ENCODE measurements around the gene FGF9. TPM values are rescaled to one million over a fixed set of nuclear protein-coding genes. Genes with fewer than 3 reads are reported as not detected.

Gene FGF9
- total and polyA plus RNA-seq, 2 donors (not counting 1 experiment from before 2014, with no cell fraction given), result 0.13 to 3.0 TPM

- ChIA-PET POLR2A (no interaction called here), CTCF (no interaction called here)
- H4K20me1 ChIP-seq (ENCODE audit: control insufficient read depth, insufficient read depth, low read length, poor library complexity, severe bottlenecking), result no peaks in the 10 kb centered on the region
- ATAC-seq (ENCODE audit: low read depth) (no peak), DNase-seq (no peak)
- H2AFZ ChIP-seq (ENCODE audit: insufficient read depth, low read depth, low read length, poor library complexity, severe bottlenecking), result no peak overlapping the region
- 75% methylated on average over 2 of the region's 4 CpGs for WGBS (ENCODE audit: insufficient coverage)
- intact Hi-C loops (cut with micrococcal nuclease), result no loop called here
- no peaks in the 10 kb centered on the region for H3K9me3 Mint-ChIP-seq (ENCODE audit: insufficient read depth)
- H3K27ac ChIP-seq (ENCODE audit: low read length in 2 of 2), result no peak overlapping the region
- no peak overlapping the region for H3K4me3 ChIP-seq (ENCODE audit: control extremely low read depth in 1 of 5, extremely low read depth in 1 of 5, insufficient read depth in 1 of 5, low read depth in 2 of 5, low read length in 4 of 5)
- H3K9ac ChIP-seq (ENCODE audit: low read length), result no peak overlapping the region
- peaks cover 0 to 5% (median 2%) of the 10 kb centered on the region in 4 experiments for H3K27me3 ChIP-seq (replicated peaks in 1 of 4; ENCODE audit: control extremely low read depth in 1 of 4, control insufficient read depth in 3 of 4, insufficient read depth in 4 of 4, low read length in 3 of 4)
- no peaks in the 10 kb centered on the region for H3K79me2 ChIP-seq (ENCODE audit: control insufficient read depth, insufficient read depth, low read length)
- H3K36me3 ChIP-seq (replicated peaks in 1 of 2; ENCODE audit: control extremely low read depth in 1 of 2, control insufficient read depth in 1 of 2, extremely low read depth in 1 of 2, insufficient read depth in 2 of 2, low read length in 1 of 2), result no peaks in the 10 kb centered on the region
- H3K4me1 Mint-ChIP-seq, result no peaks in the 10 kb centered on the region
- no peak overlapping the region for H3K4me2 ChIP-seq (replicated peaks; ENCODE audit: low read depth, low read length, poor library complexity, severe bottlenecking)
- H3K9me3 ChIP-seq (ENCODE audit: control extremely low read depth in 1 of 3, control insufficient read depth in 2 of 3, insufficient read depth in 1 of 3, low read length in 2 of 3), result no peaks in the 10 kb centered on the region
- H3K27me3 Mint-ChIP-seq, result no peaks in the 10 kb centered on the region
- no peak overlapping the region for H3K27ac Mint-ChIP-seq
- no peak for TF ChIP-seq CTCF (IDR thresholded peaks at IDR 0.05)
- TF ChIP-seq EZH2 (IDR thresholded peaks at IDR 0.05; ENCODE audit: borderline replicate concordance, insufficient read depth, low read depth, low read length, poor library complexity, severe bottlenecking), result no peak
- H3K4me3 Mint-ChIP-seq, result no peak overlapping the region
- H3K4me1 ChIP-seq (ENCODE audit: control insufficient read depth in 2 of 2, insufficient read depth in 2 of 2, low read length in 2 of 2), result no peaks in the 10 kb centered on the region
These were observed 70.6 kb downstream of the FGF9 start for GRCh38 chr13:21741396-21741979.

- DNase-seq, result no peak
- Mint-ChIP-seq H3K4me1 (no peaks in the 10 kb centered on the region), H3K4me3 (no peak overlapping the region), H3K27me3 (no peaks in the 10 kb centered on the region), H3K9me3 (ENCODE audit: insufficient read depth) (no peaks in the 10 kb centered on the region), H3K27ac (no peak overlapping the region)
- no peaks in the 10 kb centered on the region for H3K4me1 ChIP-seq (ENCODE audit: control insufficient read depth in 2 of 2, insufficient read depth in 2 of 2, low read length in 2 of 2)
- CTCF ChIA-PET, result no interaction called here
- TF ChIP-seq CTCF (IDR thresholded peaks at IDR 0.05), result no peak
- TF ChIP-seq EZH2 (IDR thresholded peaks at IDR 0.05; ENCODE audit: borderline replicate concordance, insufficient read depth, low read depth, low read length, poor library complexity, severe bottlenecking), result no peak
- ATAC-seq (ENCODE audit: low read depth), result no peak
- H3K27ac ChIP-seq (ENCODE audit: low read length in 2 of 2), result no peak overlapping the region
- 51% methylated on average over 3 of the region's 7 CpGs for WGBS (ENCODE audit: insufficient coverage)
- H3K4me3 ChIP-seq (ENCODE audit: control extremely low read depth in 1 of 5, extremely low read depth in 1 of 5, insufficient read depth in 1 of 5, low read depth in 2 of 5, low read length in 4 of 5), result no peak overlapping the region
- no peaks in the 10 kb centered on the region for H3K9me3 ChIP-seq (ENCODE audit: control extremely low read depth in 1 of 3, control insufficient read depth in 2 of 3, insufficient read depth in 1 of 3, low read length in 2 of 3)
- intact Hi-C loops (cut with micrococcal nuclease), result no loop called here
- no peak overlapping the region for H3K4me2 ChIP-seq (replicated peaks; ENCODE audit: low read depth, low read length, poor library complexity, severe bottlenecking)
- H3K36me3 ChIP-seq (replicated peaks in 1 of 2; ENCODE audit: control extremely low read depth in 1 of 2, control insufficient read depth in 1 of 2, extremely low read depth in 1 of 2, insufficient read depth in 2 of 2, low read length in 1 of 2), result no peaks in the 10 kb centered on the region
- H4K20me1 ChIP-seq (ENCODE audit: control insufficient read depth, insufficient read depth, low read length, poor library complexity, severe bottlenecking), result no peaks in the 10 kb centered on the region
- POLR2A ChIA-PET, result no interaction called here
- no peaks in the 10 kb centered on the region for H3K79me2 ChIP-seq (ENCODE audit: control insufficient read depth, insufficient read depth, low read length)
- H3K27me3 ChIP-seq (replicated peaks in 1 of 4; ENCODE audit: control extremely low read depth in 1 of 4, control insufficient read depth in 3 of 4, insufficient read depth in 4 of 4, low read length in 3 of 4), result peaks cover 0 to 5% (median 2%) of the 10 kb centered on the region in 4 experiments
- H3K9ac ChIP-seq (ENCODE audit: low read length), result no peak overlapping the region
- no peak overlapping the region for H2AFZ ChIP-seq (ENCODE audit: insufficient read depth, low read depth, low read length, poor library complexity, severe bottlenecking)
These were observed 71.2 kb downstream of the FGF9 start for GRCh38 chr13:21742096-21742495.
